SK-N-MC (cell line): ENCODE results near the gene RMI2.

Source experiments
- EZH2 ChIP-seq: fragments of 200-600 bp; sonication (generic); IDR thresholded peaks from one replicate; pipeline ENCODE4 v1.6.1; 2017; ENCODE audit warnings: antibody characterized with exemption
- FOXP2 ChIP-seq: optimal IDR thresholded peaks from 2 replicates; pipeline ENCODE3; 2011; ENCODE audit warnings: mild to moderate bottlenecking, moderate library complexity; ENCODE audit not compliant: insufficient read depth; ENCODE audit errors: extremely low read length, control extremely low read depth
- POLR2AphosphoS5 ChIP-seq: IDR thresholded peaks from 2 replicates; pipeline ENCODE4 v1.6.1; 2012; ENCODE audit warnings: mild to moderate bottlenecking, low read depth, low read length, borderline replicate concordance

DNA sequence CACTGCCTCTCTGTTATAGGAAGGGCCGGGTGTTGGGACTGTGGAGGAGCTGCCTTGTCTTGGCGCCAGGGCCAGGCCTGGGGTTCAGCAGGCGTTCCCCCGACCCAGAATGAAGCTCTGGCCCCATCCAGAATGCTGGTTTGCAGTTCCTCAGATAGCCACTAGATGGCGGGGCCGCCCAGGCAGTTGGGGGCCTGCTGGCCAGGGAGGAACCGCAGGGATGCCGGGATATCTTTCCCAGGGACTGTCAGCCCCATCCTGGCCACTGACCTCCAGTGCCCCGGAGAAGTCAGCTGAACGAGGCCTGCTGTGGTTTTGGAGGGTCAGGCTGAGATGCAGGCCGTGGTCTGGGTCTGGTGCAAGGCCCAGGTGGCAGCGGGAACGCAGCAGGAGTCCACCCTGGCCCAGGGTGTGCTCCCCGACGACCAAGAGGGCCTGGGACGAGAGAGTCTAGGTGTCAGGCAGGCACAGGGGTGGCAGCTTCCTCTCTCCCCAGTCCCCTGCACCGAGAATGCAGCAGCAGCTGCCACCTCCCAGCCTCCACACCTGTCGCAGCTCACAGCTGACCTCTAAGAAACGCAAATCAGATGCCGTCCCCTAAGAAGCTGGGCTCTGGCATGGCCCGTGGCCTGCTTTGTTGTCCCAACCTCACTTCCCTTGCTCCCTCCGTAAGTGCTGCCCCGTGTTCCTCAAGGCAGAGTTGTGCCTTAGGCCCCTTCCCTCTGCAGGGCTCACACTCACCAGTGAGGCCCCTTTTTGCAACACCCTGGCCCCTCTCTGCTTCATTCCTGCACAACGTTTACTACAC, 51.2 kb downstream of the RMI2 start:
- TF ChIP-seq POLR2AphosphoS5: no peak
- no peak for TF ChIP-seq EZH2
- no peak for TF ChIP-seq FOXP2
